ENCODE measurements around the gene CSNK2A1.
"Not testable (repeated sequence)": the region's sequence is repeated elsewhere in the genome, so short reads cannot be mapped to it uniquely, and the experiment has no call there.

CSNK2A1 gene

GRCh38 chr20:533526-533925 lies 10.1 kb downstream of the CSNK2A1 start:
- no peak for DNase-seq (ENCODE audit: low spot score)

GRCh38 chr20:532530-532929 lies 11.1 kb downstream of the CSNK2A1 start:
- no peak for DNase-seq (ENCODE audit: low spot score)

- no peak for DNase-seq (ENCODE audit: low spot score)
These were observed 12.0 kb downstream of the CSNK2A1 start for GRCh38 chr20:531608-532007.

GRCh38 chr20:530321-530720 lies 13.3 kb downstream of the CSNK2A1 start:
- DNase-seq (ENCODE audit: low spot score), result no peak

- DNase-seq (ENCODE audit: low spot score), result peak; percentile 51
These were observed 14.5 kb downstream of the CSNK2A1 start for GRCh38 chr20:528923-529604.

GRCh38 chr20:527571-527886 lies 16.1 kb downstream of the CSNK2A1 start:
- DNase-seq (ENCODE audit: low spot score), result no peak

GRCh38 chr20:521860-522259 lies 21.7 kb downstream of the CSNK2A1 start:
- no peak for DNase-seq (ENCODE audit: low spot score)

- DNase-seq (ENCODE audit: low spot score), result no peak
These were observed 23.6 kb downstream of the CSNK2A1 start for GRCh38 chr20:519999-520398.

GRCh38 chr20:517221-517620 lies 26.4 kb downstream of the CSNK2A1 start:
- peak; percentile 14 for DNase-seq (ENCODE audit: low spot score)

- DNase-seq (ENCODE audit: low spot score), result no peak
These were observed 26.8 kb downstream of the CSNK2A1 start for GRCh38 chr20:516799-517198.

GRCh38 chr20:515696-516095 lies 27.9 kb downstream of the CSNK2A1 start:
- no peak for DNase-seq (ENCODE audit: low spot score)

GRCh38 chr20:513429-513828 lies 30.2 kb downstream of the CSNK2A1 start:
- no peak for DNase-seq (ENCODE audit: low spot score)

GRCh38 chr20:510328-511057 lies 33.1 kb downstream of the CSNK2A1 start:
- DNase-seq (ENCODE audit: low spot score), result not testable (repeated sequence)

- not testable (repeated sequence) for DNase-seq (ENCODE audit: low spot score)
These were observed 35.2 kb downstream of the CSNK2A1 start for GRCh38 chr20:508364-508787.

GRCh38 chr20:507761-508332 lies 35.7 kb downstream of the CSNK2A1 start:
- DNase-seq (ENCODE audit: low spot score), result no peak

GRCh38 chr20:507006-507758 lies 36.4 kb downstream of the CSNK2A1 start:
- no peak for DNase-seq (ENCODE audit: low spot score)

- DNase-seq (ENCODE audit: low spot score), result no peak
These were observed 38.9 kb downstream of the CSNK2A1 start for GRCh38 chr20:504632-505075.

- DNase-seq (ENCODE audit: low spot score), result no peak
These were observed 40.4 kb downstream of the CSNK2A1 start for GRCh38 chr20:503048-503737.

GRCh38 chr20:497979-498378 lies 45.6 kb downstream of the CSNK2A1 start:
- DNase-seq (ENCODE audit: low spot score), result no peak

- DNase-seq (ENCODE audit: low spot score), result no peak
These were observed 47.4 kb downstream of the CSNK2A1 start for GRCh38 chr20:496126-496696.

- DNase-seq (ENCODE audit: low spot score), result no peak
These were observed 51.4 kb downstream of the CSNK2A1 start for GRCh38 chr20:492159-492558.

GRCh38 chr20:487655-488054 lies 55.9 kb downstream of the CSNK2A1 start:
- no peak for DNase-seq (ENCODE audit: low spot score)
